ENCODE measurements around the gene RUFY2. TPM values are rescaled to one million over a fixed set of nuclear protein-coding genes. Genes with fewer than 3 reads are reported as not detected.
"Not testable (repeated sequence)": the region's sequence is repeated elsewhere in the genome, so short reads cannot be mapped to it uniquely, and the experiment has no call there.

The RUFY2 gene
- total RNA-seq = 7.5 TPM

GRCh38 chr10:68406815-68407548 lies at the start of gene RUFY2:
Gene RUFY2, minus strand, starts transcription at chr10:68407277. Its CDS starts 88 bp downstream, at chr10:68407189.
- peak; percentile 68 to 86 (median 82) for DNase-seq (ENCODE audit: low read depth in 2 of 3, low spot score in 2 of 3)

GRCh38 chr10:68449698-68450097 lies 42.6 kb upstream of the RUFY2 start:
- DNase-seq (ENCODE audit: low read depth in 2 of 3, low spot score in 2 of 3) = not testable (repeated sequence)

- no peak for DNase-seq (ENCODE audit: low read depth in 2 of 3, low spot score in 2 of 3)
Measured at GRCh38 chr10:68446179-68446578, 39.1 kb upstream of the RUFY2 start.

GRCh38 chr10:68442971-68443370 lies 35.9 kb upstream of the RUFY2 start:
- no peak for DNase-seq (ENCODE audit: low read depth in 2 of 3, low spot score in 2 of 3)

GRCh38 chr10:68440898-68441297 lies 33.8 kb upstream of the RUFY2 start:
- no peak for DNase-seq (ENCODE audit: low read depth in 2 of 3, low spot score in 2 of 3)

GRCh38 chr10:68435803-68436202 lies 28.7 kb upstream of the RUFY2 start:
- DNase-seq (ENCODE audit: low read depth in 2 of 3, low spot score in 2 of 3) = peak in 2 of 3 donors; percentile 3 to 48

GRCh38 chr10:68434657-68435056 lies 27.6 kb upstream of the RUFY2 start:
- DNase-seq (ENCODE audit: low read depth in 2 of 3, low spot score in 2 of 3) = no peak

GRCh38 chr10:68428396-68429104 lies 21.5 kb upstream of the RUFY2 start:
- no peak for DNase-seq (ENCODE audit: low read depth in 2 of 3, low spot score in 2 of 3)

GRCh38 chr10:68424454-68425014 lies 17.5 kb upstream of the RUFY2 start:
- no peak for DNase-seq (ENCODE audit: low read depth in 2 of 3, low spot score in 2 of 3)

- no peak for DNase-seq (ENCODE audit: low read depth in 2 of 3, low spot score in 2 of 3)
Measured at GRCh38 chr10:68423522-68423921, 16.4 kb upstream of the RUFY2 start.

GRCh38 chr10:68419376-68419775 lies 12.3 kb upstream of the RUFY2 start:
- DNase-seq (ENCODE audit: low read depth in 2 of 3, low spot score in 2 of 3) = no peak

GRCh38 chr10:68408898-68409518 lies 1.9 kb upstream of the RUFY2 start:
- DNase-seq (ENCODE audit: low read depth in 2 of 3, low spot score in 2 of 3) = no peak

GRCh38 chr10:68406111-68406814 lies 814 bp downstream of the RUFY2 start:
- DNase-seq (ENCODE audit: low read depth in 2 of 3, low spot score in 2 of 3) = peak in 2 of 3 donors; percentile 59 to 69

- no peak for DNase-seq (ENCODE audit: low read depth in 2 of 3, low spot score in 2 of 3)
Measured at GRCh38 chr10:68403701-68404100, 3.4 kb downstream of the RUFY2 start.

GRCh38 chr10:68402276-68402675 lies 4.8 kb downstream of the RUFY2 start:
- no peak for DNase-seq (ENCODE audit: low read depth in 2 of 3, low spot score in 2 of 3)

GRCh38 chr10:68397005-68397404 lies 10.1 kb downstream of the RUFY2 start:
- DNase-seq (ENCODE audit: low read depth in 2 of 3, low spot score in 2 of 3) = no peak

- no peak for DNase-seq (ENCODE audit: low read depth in 2 of 3, low spot score in 2 of 3)
Measured at GRCh38 chr10:68385740-68386139, 21.3 kb downstream of the RUFY2 start.

GRCh38 chr10:68371604-68372003 lies 35.5 kb downstream of the RUFY2 start:
- DNase-seq (ENCODE audit: low read depth in 2 of 3, low spot score in 2 of 3) = peak in 1 of 3 donors; percentile 1

GRCh38 chr10:68367121-68367520 lies 40.0 kb downstream of the RUFY2 start:
- DNase-seq (ENCODE audit: low read depth in 2 of 3, low spot score in 2 of 3) = no peak

- no peak for DNase-seq (ENCODE audit: low read depth in 2 of 3, low spot score in 2 of 3)
Measured at GRCh38 chr10:68366600-68366999, 40.5 kb downstream of the RUFY2 start.

GRCh38 chr10:68365611-68366010 lies 41.5 kb downstream of the RUFY2 start:
- no peak for DNase-seq (ENCODE audit: low read depth in 2 of 3, low spot score in 2 of 3)
